ENCODE results near the gene PHIP. TPM values are rescaled to one million over a fixed set of nuclear protein-coding genes. Genes with fewer than 3 reads are reported as not detected.

Gene PHIP
- polyA plus RNA-seq, 1 experiment, result 3.1 TPM

DNA sequence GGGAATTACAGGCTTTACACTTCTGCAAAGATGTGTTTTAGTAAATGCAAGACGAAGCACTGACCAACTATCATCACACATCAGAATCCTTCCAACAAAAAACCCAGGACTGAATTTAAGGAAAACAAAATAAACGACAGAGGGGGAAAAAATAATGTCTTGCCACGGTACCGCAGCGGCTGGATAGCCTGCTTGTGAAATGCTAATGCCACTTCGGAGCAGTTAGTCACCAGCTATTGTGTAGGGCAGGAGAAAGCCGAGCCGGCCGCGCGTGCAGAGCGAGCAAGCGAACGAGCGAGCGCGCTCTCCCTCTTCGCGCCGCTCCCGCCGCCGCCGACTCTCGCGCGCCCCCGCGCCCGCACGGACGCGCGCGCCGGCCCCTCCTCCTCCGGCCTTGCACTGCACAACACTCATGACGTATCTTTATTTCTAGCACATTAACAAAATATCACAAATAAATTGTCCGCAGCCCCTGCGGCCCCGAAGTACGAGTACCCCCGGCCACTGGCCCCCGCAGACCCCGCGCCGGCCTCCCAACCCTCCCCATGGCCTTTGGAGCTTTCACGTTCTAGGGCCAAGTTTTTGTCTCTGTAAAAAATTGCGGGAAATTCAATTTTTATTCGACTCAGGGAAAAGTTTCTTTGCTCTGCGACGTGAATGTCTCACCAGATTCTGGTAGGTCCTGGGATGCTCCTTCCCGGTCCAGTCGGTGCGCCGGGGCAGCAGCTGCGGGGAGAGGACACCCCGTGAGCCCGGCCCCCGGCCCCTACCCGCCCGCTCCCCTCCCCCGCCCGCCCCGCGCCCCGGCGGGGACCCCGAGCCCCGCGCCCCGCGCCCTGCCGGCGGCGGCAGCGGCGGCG is 1.0 kb downstream of the PHIP start:
- peak; percentile 67 for DNase-seq (ENCODE audit: low read depth)
- ChIA-PET POLR2A (interaction anchor here (0.5 kb wide), 1 partner anchor 60 kb away, joined by 3 read pairs; no protein-coding TSS in a partner anchor), CTCF (interaction anchor here (0.6 to 1.5 kb wide), 3 partner anchors 9 to 33 kb away, joined by 3 read pairs; no protein-coding TSS in a partner anchor)
- peak overlapping the region; percentile 93 for H3K4me3 ChIP-seq (ENCODE audit: low read depth, low read length)
- H3K36me3 ChIP-seq (ENCODE audit: control insufficient read depth, insufficient read depth, low read length), result no peaks in the 10 kb centered on the region
- no peaks in the 10 kb centered on the region for H3K27me3 ChIP-seq (ENCODE audit: control insufficient read depth, insufficient read depth, low read length)
- TF ChIP-seq, protein P1, sequence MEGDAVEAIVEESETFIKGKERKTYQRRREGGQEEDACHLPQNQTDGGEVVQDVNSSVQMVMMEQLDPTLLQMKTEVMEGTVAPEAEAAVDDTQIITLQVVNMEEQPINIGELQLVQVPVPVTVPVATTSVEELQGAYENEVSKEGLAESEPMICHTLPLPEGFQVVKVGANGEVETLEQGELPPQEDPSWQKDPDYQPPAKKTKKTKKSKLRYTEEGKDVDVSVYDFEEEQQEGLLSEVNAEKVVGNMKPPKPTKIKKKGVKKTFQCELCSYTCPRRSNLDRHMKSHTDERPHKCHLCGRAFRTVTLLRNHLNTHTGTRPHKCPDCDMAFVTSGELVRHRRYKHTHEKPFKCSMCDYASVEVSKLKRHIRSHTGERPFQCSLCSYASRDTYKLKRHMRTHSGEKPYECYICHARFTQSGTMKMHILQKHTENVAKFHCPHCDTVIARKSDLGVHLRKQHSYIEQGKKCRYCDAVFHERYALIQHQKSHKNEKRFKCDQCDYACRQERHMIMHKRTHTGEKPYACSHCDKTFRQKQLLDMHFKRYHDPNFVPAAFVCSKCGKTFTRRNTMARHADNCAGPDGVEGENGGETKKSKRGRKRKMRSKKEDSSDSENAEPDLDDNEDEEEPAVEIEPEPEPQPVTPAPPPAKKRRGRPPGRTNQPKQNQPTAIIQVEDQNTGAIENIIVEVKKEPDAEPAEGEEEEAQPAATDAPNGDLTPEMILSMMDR (IDR thresholded peaks at IDR 0.05; ENCODE audit: insufficient read depth, low read depth, low read length), result no peak

DNA sequence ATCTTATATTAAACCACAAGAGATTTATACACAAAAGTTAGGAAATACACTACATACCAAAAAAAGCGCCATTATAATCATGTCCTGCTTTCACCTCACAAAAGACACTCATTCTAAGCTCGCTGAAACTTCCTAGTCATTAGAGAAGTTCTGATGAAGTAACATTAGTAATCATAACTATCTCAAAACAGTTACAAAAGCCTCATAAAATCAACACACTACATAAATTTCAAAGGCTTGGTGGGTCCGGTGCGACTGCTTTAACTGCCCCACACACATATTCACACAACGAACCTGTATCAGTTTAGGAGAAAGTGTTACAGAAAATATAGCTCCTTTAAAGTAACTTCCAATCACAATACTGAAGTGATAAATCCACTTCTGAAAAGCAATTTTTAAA is 1.9 kb downstream of the PHIP start:
- H3K36me3 ChIP-seq (ENCODE audit: control insufficient read depth, insufficient read depth, low read length), result no peaks in the 10 kb centered on the region
- no peak for DNase-seq (ENCODE audit: low read depth)
- H3K4me3 ChIP-seq (ENCODE audit: low read depth, low read length), result peak overlapping the region; percentile 93
- POLR2A ChIA-PET, result no interaction called here
- TF ChIP-seq, protein P1 (IDR thresholded peaks at IDR 0.05; ENCODE audit: insufficient read depth, low read depth, low read length), result no peak
- CTCF ChIA-PET, result interaction anchor here (0.6 to 1.5 kb wide), 3 partner anchors 8 to 30 kb away, joined by 3 read pairs; no protein-coding TSS in a partner anchor
- no peaks in the 10 kb centered on the region for H3K27me3 ChIP-seq (ENCODE audit: control insufficient read depth, insufficient read depth, low read length)

- H3K36me3 ChIP-seq (ENCODE audit: control insufficient read depth, insufficient read depth, low read length), result no peaks in the 10 kb centered on the region
- POLR2A ChIA-PET, result no interaction called here
- no peak for DNase-seq (ENCODE audit: low read depth)
- no peak overlapping the region for H3K4me3 ChIP-seq (ENCODE audit: low read depth, low read length)
- CTCF ChIA-PET, result no interaction called here
- H3K27me3 ChIP-seq (ENCODE audit: control insufficient read depth, insufficient read depth, low read length), result no peaks in the 10 kb centered on the region
- TF ChIP-seq, protein P1 (IDR thresholded peaks at IDR 0.05; ENCODE audit: insufficient read depth, low read depth, low read length), result no peak
These were observed 4.2 kb downstream of the PHIP start for GRCh38 chr6:79073888-79074287.

DNA sequence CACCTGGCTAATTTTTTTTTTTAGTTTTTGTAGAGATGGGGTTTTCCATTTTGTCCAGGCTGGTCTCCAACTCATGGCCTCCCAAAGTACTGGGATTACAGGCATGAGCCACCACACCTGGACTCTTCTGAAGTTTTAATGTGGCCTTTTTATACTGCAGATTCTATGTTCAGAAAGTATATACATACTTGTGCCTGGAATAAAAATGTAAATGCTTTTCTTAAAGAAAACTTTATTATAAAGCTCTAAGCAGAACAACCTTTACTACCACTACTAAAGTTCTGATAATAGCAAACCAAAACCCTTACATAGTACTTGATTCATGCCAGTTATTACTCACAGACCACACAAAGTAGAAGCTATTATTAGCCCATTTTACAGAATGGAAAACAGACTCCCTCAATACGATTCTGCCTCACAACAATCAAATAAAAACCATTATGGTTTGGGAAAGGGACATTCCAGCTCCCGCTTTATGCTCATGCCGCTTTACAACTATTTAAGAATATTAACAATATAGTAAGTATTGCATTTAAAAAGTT is 5.3 kb downstream of the PHIP start:
- Histone ChIP-seq H3K4me3 (ENCODE audit: low read depth, low read length) (no peak overlapping the region), H3K36me3 (ENCODE audit: control insufficient read depth, insufficient read depth, low read length) (no peaks in the 10 kb centered on the region), H3K27me3 (ENCODE audit: control insufficient read depth, insufficient read depth, low read length) (no peaks in the 10 kb centered on the region)
- ChIA-PET POLR2A (no interaction called here), CTCF (interaction anchor here (0.7 kb wide), 1 partner anchor 457 kb away, joined by 6 read pairs; no protein-coding TSS in a partner anchor)
- TF ChIP-seq, protein P1 (IDR thresholded peaks at IDR 0.05; ENCODE audit: insufficient read depth, low read depth, low read length), result no peak
- DNase-seq (ENCODE audit: low read depth), result no peak

DNA sequence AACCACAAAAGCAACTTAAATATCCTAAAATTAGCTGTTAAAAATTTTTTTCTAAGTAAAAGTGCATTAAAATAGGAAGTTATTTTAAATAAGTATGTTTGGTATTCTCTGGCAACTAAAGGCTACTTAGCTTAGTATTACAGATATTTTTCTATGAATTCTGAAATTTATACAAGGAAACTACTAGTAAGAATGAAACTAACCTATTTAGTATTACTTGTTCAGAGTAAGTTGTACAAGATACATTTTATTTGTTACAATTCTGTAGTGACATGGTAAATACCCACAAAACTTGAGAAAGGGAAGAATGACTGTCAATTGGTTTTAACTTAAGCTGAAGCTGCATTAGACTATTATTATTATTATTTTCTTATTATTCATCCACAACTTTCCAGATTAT is 6.5 kb downstream of the PHIP start:
- TF ChIP-seq, protein P1 (IDR thresholded peaks at IDR 0.05; ENCODE audit: insufficient read depth, low read depth, low read length), result no peak
- no peak overlapping the region for H3K4me3 ChIP-seq (ENCODE audit: low read depth, low read length)
- CTCF ChIA-PET, result interaction anchor here (0.6 kb wide), 1 partner anchor 22 kb away, joined by 3 read pairs; no protein-coding TSS in a partner anchor
- H3K36me3 ChIP-seq (ENCODE audit: control insufficient read depth, insufficient read depth, low read length), result no peaks in the 10 kb centered on the region
- DNase-seq (ENCODE audit: low read depth), result no peak
- POLR2A ChIA-PET, result no interaction called here
- H3K27me3 ChIP-seq (ENCODE audit: control insufficient read depth, insufficient read depth, low read length), result no peaks in the 10 kb centered on the region

Data from BJ (cell line).